H9 (cell line): ENCODE data around the gene RSPH4A. TPM values are rescaled to one million over a fixed set of nuclear protein-coding genes. Genes with fewer than 3 reads are reported as not detected.

Experiments
- DNase-seq: peaks from one replicate; pipeline ENCODE4 v3.0.0-alpha.2; 2017
- H2AFZ ChIP-seq: one replicate; pipeline ENCODE4 v1.6.1; 2013; ENCODE audit warnings: mild to moderate bottlenecking, low read length, control low read depth, moderate library complexity
- H2AK5ac ChIP-seq: 2 replicates; pipeline ENCODE4 v1.6.1; 2013; ENCODE audit warnings: low read length, control low read depth, mixed read lengths; ENCODE audit not compliant: insufficient read length
- H2BK120ac ChIP-seq: one replicate; pipeline ENCODE4 v1.6.1; 2013; ENCODE audit warnings: low read depth, mild to moderate bottlenecking, low read length, control low read depth, inconsistent platforms; ENCODE audit not compliant: poor library complexity, severe bottlenecking
- H2BK12ac ChIP-seq: 2 replicates; pipeline ENCODE4 v1.6.1; 2013; ENCODE audit warnings: low read length, control low read depth, mixed read lengths, low read depth; ENCODE audit not compliant: insufficient read length
- H2BK15ac ChIP-seq: 2 replicates; pipeline ENCODE4 v1.6.1; 2013; ENCODE audit warnings: low read depth, low read length, control low read depth
- H2BK20ac ChIP-seq: one replicate; pipeline ENCODE4 v1.6.1; 2013; ENCODE audit warnings: low read depth, mild to moderate bottlenecking, low read length, control low read depth, inconsistent platforms; ENCODE audit not compliant: poor library complexity, severe bottlenecking
- H2BK5ac ChIP-seq: 2 replicates; pipeline ENCODE4 v1.6.1; 2013; ENCODE audit warnings: low read length, control low read depth, mixed read lengths; ENCODE audit not compliant: insufficient read length
- H3K14ac ChIP-seq: 2 replicates; pipeline ENCODE4 v1.6.1; 2013; ENCODE audit warnings: low read length, control low read depth; ENCODE audit not compliant: insufficient read depth
- H3K18ac ChIP-seq: 2 replicates; pipeline ENCODE4 v1.6.1; 2013; ENCODE audit warnings: low read depth, mild to moderate bottlenecking, mixed read lengths, low read length, control low read depth; ENCODE audit not compliant: insufficient read length
- H3K23ac ChIP-seq: 2 replicates; pipeline ENCODE4 v1.6.1; 2013; ENCODE audit warnings: low read length, control low read depth, mixed read lengths, low read depth; ENCODE audit not compliant: insufficient read length
- H3K23me2 ChIP-seq: 2 replicates; pipeline ENCODE4 v1.6.1; 2013; ENCODE audit warnings: low read depth, mild to moderate bottlenecking, mixed read lengths, low read length, control low read depth; ENCODE audit not compliant: insufficient read length, poor library complexity, severe bottlenecking
- H3K27ac ChIP-seq: 2 replicates; pipeline ENCODE4 v1.5.1; 2013; ENCODE audit warnings: low read length, control low read depth, mixed read lengths, low read depth; ENCODE audit not compliant: insufficient read length
- H3K27me3 ChIP-seq: 2 replicates; pipeline ENCODE4 v1.6.1; 2013; ENCODE audit warnings: low read length, control low read depth, inconsistent platforms; ENCODE audit not compliant: insufficient read depth
- H3K4ac ChIP-seq: 2 replicates; pipeline ENCODE4 v1.6.1; 2013; ENCODE audit warnings: low read depth, mild to moderate bottlenecking, control low read depth, inconsistent platforms, low read length, moderate library complexity
- H3K4me1 ChIP-seq: 2 replicates; pipeline ENCODE4 v1.6.1; 2013; ENCODE audit warnings: low read length, control low read depth, inconsistent platforms; ENCODE audit not compliant: insufficient read depth
- H3K4me2 ChIP-seq: 2 replicates; pipeline ENCODE4 v1.6.1; 2013; ENCODE audit warnings: low read length, control low read depth, mixed read lengths; ENCODE audit not compliant: insufficient read length, insufficient read depth
- H3K56ac ChIP-seq: 2 replicates; pipeline ENCODE4 v1.6.1; 2013; ENCODE audit warnings: low read depth, mild to moderate bottlenecking, mixed read lengths, low read length, control low read depth; ENCODE audit not compliant: insufficient read length
- H3K79me1 ChIP-seq: 2 replicates; pipeline ENCODE4 v1.6.1; 2013; ENCODE audit warnings: low read depth, mild to moderate bottlenecking, moderate library complexity, low read length, control low read depth, inconsistent platforms; ENCODE audit not compliant: insufficient read depth, poor library complexity, severe bottlenecking
- H3K79me2 ChIP-seq: 2 replicates; pipeline ENCODE4 v1.6.1; 2013; ENCODE audit warnings: low read length, control low read depth, inconsistent platforms; ENCODE audit not compliant: insufficient read depth
- H3K9ac ChIP-seq: 2 replicates; pipeline ENCODE4 v1.6.1; 2013; ENCODE audit warnings: low read length, control low read depth, mixed read lengths; ENCODE audit not compliant: insufficient read length; ENCODE audit errors: extremely low read depth
- H3K9me3 ChIP-seq: one replicate; pipeline ENCODE4 v1.6.1; 2013; ENCODE audit warnings: low read depth, low read length, inconsistent platforms; ENCODE audit not compliant: control insufficient read depth
- H3T11ph ChIP-seq: one replicate; pipeline ENCODE4 v1.6.1; 2013; ENCODE audit warnings: mild to moderate bottlenecking, low read length, control low read depth, inconsistent platforms
- H4K20me1 ChIP-seq: one replicate; pipeline ENCODE4 v1.6.1; 2013; ENCODE audit not compliant: control insufficient read depth, insufficient read length, insufficient read depth
- H4K5ac ChIP-seq: 2 replicates; pipeline ENCODE4 v1.6.1; 2013; ENCODE audit warnings: low read depth, mild to moderate bottlenecking, mixed read lengths, low read length, control low read depth; ENCODE audit not compliant: insufficient read length
- H4K8ac ChIP-seq: replicated peaks from 2 replicates; pipeline ENCODE4 v1.6.1; 2013; ENCODE audit warnings: low read length, control low read depth, mixed read lengths, low read depth; ENCODE audit not compliant: insufficient read length
- H4K91ac ChIP-seq: 2 replicates; pipeline ENCODE4 v1.6.1; 2013; ENCODE audit warnings: low read depth, mild to moderate bottlenecking, moderate library complexity, mixed read lengths, low read length, control low read depth; ENCODE audit not compliant: insufficient read length
- H3K27ac Mint-ChIP-seq, 3 experiments: 2 replicates in 2 of 3; 3 replicates in 1 of 3; pipeline ENCODE4 v1.8.0; 2020 to 2021; ENCODE audit warnings: mixed read lengths in 3 of 3, mild to moderate bottlenecking in 1 of 3, moderate library complexity in 1 of 3
- H3K27me3 Mint-ChIP-seq: 2 replicates; pipeline ENCODE4 v1.8.0; 2021; ENCODE audit warnings: low read depth, mild to moderate bottlenecking, moderate library complexity, mixed read lengths
- H3K36me3 Mint-ChIP-seq, 3 experiments: 2 replicates in 2 of 3; 3 replicates in 1 of 3; pipeline ENCODE4 v1.8.0; 2020 to 2021; ENCODE audit warnings: low read depth in 3 of 3, mixed read lengths in 3 of 3; ENCODE audit not compliant: insufficient read depth in 1 of 3
- H3K4me1 Mint-ChIP-seq, 2 experiments: 2 replicates each; pipeline ENCODE4 v1.8.0; 2020; ENCODE audit warnings: mixed read lengths in 2 of 2
- H3K4me3 Mint-ChIP-seq, 2 experiments: 2 replicates in 1 of 2; 3 replicates in 1 of 2; pipeline ENCODE4 v1.8.0; 2020 to 2021; ENCODE audit warnings: mild to moderate bottlenecking in 2 of 2, mixed read lengths in 2 of 2, moderate library complexity in 1 of 2
- H3K9me3 Mint-ChIP-seq, 2 experiments: 2 replicates in 1 of 2; 3 replicates in 1 of 2; pipeline ENCODE4 v1.8.0; 2020; ENCODE audit warnings: mild to moderate bottlenecking in 2 of 2, mixed read lengths in 2 of 2, moderate library complexity in 1 of 2
- WGBS: extraction: QIAGEN DNeasy Blood & Tissue Kit; methylation state at CpG from one replicate; pipeline ENCODE4 v1.1.7; 2013; ENCODE audit warnings: missing lambda C conversion rate, low lambda C conversion rate, mixed read lengths; ENCODE audit not compliant: insufficient read length; ENCODE audit errors: extremely low coverage; 5-methylcytosine and 5-hydroxymethylcytosine counted together
- total RNA-seq: library from RNA; stranded (reverse); gene quantifications from 2 replicates; pipeline ENCODE4 v1.2.1, GENCODE V29; 2021
- TF ChIP-seq, protein P1 (sequence below): fragments of 200-600 bp; sonication (generic); conservative IDR thresholded peaks from 3 replicates; pipeline ENCODE4 v1.8.0; 2021; ENCODE audit warnings: antibody characterized with exemption, mild to moderate bottlenecking

Gene RSPH4A
- total RNA-seq, 1 experiment from 2014 or later, result 0.31 TPM

- no peak overlapping the region for H2BK20ac ChIP-seq
- no peaks in the 10 kb centered on the region for H3K79me2 ChIP-seq
- Mint-ChIP-seq H3K4me3 (no peak overlapping the region), H3K27ac (no peak overlapping the region), H3K27me3 (no peaks in the 10 kb centered on the region), H3K4me1 (no peaks in the 10 kb centered on the region), H3K36me3 (peaks cover 5 to 39% (median 22%) of the 10 kb centered on the region in 3 experiments; a peak in 5 of 7 replicates), H3K9me3 (no peaks in the 10 kb centered on the region)
- no peak overlapping the region for H3K4me2 ChIP-seq
- H3K56ac ChIP-seq, result no peak overlapping the region
- H3K23me2 ChIP-seq, result no peaks in the 10 kb centered on the region
- H2BK12ac ChIP-seq, result no peak overlapping the region
- no peak overlapping the region for H4K8ac ChIP-seq
- H3K9ac ChIP-seq, result no peak overlapping the region
- H4K5ac ChIP-seq, result no peak overlapping the region
- H3T11ph ChIP-seq, result no peak overlapping the region
- no peaks in the 10 kb centered on the region for H3K4me1 ChIP-seq
- H3K14ac ChIP-seq, result no peak overlapping the region
- H3K4ac ChIP-seq, result no peak overlapping the region
- H4K91ac ChIP-seq, result no peak overlapping the region
- H3K27me3 ChIP-seq, result no peaks in the 10 kb centered on the region
- no peaks in the 10 kb centered on the region for H3K79me1 ChIP-seq
- H3K27ac ChIP-seq, result no peak overlapping the region
- no peak overlapping the region for H3K18ac ChIP-seq
- H2BK15ac ChIP-seq, result no peak overlapping the region
- H4K20me1 ChIP-seq, result no peaks in the 10 kb centered on the region
- no CpG with 5 or more reads among the region's 3 CpGs for WGBS
- no peak overlapping the region for H2AK5ac ChIP-seq
- H3K9me3 ChIP-seq, result no peaks in the 10 kb centered on the region
- H2BK120ac ChIP-seq, result no peak overlapping the region
- no peak overlapping the region for H3K23ac ChIP-seq
- no peak for DNase-seq
- TF ChIP-seq, protein P1, sequence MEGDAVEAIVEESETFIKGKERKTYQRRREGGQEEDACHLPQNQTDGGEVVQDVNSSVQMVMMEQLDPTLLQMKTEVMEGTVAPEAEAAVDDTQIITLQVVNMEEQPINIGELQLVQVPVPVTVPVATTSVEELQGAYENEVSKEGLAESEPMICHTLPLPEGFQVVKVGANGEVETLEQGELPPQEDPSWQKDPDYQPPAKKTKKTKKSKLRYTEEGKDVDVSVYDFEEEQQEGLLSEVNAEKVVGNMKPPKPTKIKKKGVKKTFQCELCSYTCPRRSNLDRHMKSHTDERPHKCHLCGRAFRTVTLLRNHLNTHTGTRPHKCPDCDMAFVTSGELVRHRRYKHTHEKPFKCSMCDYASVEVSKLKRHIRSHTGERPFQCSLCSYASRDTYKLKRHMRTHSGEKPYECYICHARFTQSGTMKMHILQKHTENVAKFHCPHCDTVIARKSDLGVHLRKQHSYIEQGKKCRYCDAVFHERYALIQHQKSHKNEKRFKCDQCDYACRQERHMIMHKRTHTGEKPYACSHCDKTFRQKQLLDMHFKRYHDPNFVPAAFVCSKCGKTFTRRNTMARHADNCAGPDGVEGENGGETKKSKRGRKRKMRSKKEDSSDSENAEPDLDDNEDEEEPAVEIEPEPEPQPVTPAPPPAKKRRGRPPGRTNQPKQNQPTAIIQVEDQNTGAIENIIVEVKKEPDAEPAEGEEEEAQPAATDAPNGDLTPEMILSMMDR, result no peak
- H2BK5ac ChIP-seq, result no peak overlapping the region
- H2AFZ ChIP-seq, result no peak overlapping the region
Measured at GRCh38 chr6:116595247-116595646, 21.0 kb upstream of the RSPH4A start.
